GM21423 (cell line): Measurements from ENCODE around the gene ARHGEF3.

Experiments used
- ATAC-seq: cut with Tn5 transposase; IDR thresholded peaks from one replicate; pipeline ENCODE4 v1.9.1; 2021; ENCODE audit warnings: mild to moderate bottlenecking, moderate library complexity; ENCODE audit not compliant: unreplicated experiment

Gene ARHGEF3

DNA sequence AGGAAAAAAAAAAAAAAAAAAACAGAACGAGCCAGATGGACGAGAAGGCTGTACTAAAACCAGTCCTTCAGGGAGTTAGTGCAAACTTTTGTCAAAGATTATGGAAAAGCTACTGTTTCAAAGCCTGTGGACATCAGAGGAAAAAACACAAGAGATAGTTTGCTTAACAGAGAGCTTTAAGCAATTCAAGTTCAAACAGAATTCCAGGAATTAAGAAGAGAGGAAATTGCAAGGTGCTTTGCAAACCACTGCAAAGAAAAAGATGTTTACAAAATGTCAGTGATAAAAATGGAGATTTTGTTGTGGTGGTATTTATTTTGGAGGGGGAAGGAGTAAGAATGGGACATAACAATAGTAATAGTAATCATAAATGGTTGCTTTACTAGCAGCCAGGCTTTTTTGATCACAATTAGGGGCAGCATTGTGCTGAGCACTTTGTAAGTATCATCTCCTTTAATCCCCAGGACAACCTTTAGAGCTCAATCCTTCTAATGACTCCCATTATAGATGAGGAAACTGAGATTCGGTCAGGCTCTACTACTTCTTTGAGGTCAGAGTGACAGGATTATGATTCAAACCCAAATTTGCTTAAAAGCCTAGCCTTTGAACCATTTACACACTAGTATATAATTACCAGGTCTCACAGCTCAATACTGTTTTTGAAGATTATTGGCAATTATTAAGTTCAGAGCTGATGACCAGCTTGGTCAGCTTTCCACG is 22.4 kb upstream of the ARHGEF3 start:
- no peak for ATAC-seq

DNA sequence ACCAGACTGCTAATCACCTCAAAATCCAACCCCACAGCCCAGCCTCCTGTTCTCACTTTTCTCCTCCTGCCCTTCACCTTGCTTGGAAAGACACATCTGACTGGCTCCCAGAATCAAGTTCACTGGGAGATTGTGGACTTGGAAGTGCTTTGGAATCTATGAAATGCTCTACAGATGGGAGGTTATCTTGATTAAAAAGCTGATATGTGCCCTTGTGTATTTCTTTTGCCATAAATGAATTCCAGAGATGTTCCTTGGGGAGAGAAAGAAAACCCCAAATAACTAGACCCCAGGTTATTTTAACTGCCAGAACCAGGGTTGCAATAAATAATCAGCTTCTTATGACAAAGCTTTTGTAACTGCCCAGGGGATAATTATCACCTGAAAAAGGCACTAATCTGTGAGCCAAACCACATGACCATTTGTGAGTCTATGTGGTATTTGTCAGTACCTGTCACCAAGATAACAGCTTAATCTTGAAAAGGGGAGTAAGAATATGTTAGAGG is 21.7 kb upstream of the ARHGEF3 start:
- ATAC-seq, result no peak

DNA sequence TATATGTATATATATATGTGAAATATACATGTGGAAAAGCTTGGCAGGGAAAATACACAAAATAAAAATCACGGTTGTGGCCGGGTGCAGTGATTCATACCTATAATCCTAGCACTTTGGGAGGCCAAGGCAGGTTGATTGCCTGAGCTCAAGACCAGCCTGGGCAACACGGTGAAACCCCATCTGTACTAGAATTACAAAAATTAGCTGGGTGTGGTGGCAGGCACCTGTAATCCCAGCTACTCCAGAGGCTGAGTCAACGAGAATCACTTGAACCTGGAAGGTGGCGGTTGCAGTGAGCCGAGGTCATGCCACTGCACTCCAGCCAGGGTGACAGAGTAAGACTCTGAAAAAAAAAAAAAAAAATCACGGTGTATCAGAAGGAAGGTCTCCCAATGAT is 20.8 kb upstream of the ARHGEF3 start:
- ATAC-seq, result no peak

DNA sequence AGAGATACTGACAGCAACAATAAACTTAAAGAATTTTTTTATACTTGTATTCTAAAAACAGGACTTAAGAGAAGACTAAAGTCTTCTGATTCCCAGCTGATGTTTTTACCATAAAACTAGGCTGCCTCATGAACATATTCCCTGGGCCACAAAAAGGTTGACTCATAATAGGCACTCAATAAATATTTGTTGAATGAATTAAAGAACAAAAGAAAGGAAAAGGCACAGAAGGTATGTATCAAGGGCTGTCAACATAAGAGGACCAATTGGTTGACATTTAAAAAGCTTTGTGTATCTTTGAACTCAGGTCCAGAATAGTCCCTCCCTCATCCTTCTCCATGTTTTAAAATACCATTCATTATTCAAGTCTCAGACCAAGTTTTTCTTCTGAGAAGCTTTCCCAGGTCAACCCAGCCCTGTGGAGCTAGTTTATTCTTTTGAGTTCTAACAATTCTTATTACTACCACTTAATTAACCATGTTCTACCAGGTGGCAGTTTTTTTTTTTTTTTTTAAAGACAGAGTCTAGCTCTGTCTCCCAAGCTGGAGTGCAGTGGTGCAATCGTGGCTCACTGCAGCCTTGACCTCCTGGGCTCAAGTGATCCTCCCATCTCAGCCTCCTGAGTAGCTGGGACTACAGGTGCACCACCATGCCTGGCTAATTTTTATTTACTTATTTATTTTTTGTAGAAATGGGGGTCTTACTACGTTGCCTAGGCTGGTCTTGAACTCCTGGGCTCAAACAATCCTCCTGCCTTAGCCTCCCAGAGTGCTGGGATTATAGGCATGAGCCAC is 17.5 kb upstream of the ARHGEF3 start:
- no peak for ATAC-seq

DNA sequence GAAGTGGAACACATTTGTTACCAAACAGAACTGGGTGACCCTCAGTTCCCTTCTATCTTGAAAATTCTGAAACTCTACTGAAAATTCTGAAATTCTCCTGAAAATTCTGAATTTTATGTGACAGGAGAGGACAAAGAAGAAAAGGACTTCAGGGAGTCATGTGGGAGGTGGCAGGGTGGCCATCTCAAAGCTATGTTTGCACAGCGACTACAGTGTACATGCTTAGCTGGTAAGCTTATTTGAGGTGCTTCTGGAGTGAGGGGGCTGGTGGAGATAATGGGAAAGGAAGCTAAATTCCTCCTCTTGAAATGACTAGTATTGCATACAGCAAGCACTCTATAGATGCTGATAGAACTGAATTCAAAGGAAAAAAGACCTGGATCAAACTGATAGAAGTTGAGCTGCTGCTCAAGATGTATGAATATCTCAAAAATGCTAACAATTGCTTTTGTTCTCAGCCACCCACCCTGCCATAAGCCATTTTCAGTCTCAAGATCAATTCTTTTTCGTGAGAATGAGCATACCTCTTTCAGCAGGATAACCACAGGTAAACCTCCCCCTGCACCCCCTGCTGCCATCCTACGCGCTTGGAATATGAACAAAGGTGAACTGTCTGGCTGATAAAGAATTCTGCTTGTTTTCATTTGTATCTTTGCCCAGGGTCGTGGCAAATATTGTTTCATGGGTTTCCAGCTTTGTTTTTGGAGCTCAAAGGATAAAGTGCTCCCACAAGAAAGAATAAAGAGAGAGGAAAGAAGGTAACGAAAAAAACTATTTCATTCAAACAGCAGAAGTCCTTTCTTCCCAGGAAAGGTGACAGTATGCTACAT is 16.6 kb upstream of the ARHGEF3 start:
- no peak for ATAC-seq

DNA sequence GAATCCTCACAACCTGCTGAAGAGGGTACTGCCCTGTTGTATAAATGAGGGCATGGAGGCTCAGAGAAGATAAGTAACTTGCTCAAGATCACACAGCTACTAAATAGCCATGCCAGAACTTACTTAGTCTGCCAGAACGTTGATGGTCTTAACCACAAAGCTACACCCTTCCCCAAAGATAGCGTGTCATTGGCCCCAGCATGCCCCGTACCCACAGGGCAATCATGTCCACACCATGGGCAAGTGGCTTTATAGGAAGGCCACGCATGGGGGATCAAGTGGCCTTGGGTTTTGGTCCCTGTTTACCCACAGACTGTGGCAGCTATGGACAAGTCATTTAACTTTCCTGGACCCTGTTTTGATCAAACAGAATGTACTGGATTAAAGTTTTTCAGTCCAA is 15.9 kb upstream of the ARHGEF3 start:
- ATAC-seq, result no peak

DNA sequence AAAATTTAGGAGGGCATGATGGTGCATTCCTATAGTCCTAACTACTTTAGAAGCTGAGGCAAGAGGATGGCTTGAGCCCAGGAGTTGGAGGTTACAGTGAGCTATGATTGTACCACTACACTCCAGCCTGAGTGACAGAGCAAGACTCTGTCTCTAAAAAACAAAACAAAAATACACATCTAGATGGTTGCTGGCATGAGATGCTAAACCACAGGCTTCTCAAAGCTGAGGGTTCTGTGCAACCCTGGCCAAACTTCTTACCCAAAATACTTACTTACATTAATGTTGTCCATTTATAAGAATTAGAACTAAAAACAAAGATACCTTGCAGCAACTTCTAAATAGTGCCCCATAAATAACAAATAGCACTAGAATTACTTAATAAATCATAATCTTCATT is 14.3 kb upstream of the ARHGEF3 start:
- ATAC-seq, result no peak

DNA sequence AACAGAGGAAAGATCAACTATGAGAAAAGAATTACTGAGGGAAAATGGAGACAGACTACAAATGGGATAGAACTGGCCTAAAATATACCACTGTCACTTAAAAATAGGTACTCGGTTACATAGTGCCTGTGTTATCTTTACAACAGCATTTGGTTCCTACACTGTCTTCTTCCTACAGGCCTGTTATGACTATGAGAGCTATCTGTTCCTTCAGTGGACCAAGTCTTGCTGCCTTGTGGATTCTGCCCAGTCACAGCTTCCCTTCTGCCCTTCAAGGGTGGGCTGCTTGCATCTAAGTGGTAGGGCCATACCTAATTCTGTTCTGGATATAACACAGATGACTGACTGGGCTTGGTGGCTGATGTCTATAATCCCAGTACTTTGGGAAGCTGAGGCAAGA is 13.8 kb upstream of the ARHGEF3 start:
- no peak for ATAC-seq

DNA sequence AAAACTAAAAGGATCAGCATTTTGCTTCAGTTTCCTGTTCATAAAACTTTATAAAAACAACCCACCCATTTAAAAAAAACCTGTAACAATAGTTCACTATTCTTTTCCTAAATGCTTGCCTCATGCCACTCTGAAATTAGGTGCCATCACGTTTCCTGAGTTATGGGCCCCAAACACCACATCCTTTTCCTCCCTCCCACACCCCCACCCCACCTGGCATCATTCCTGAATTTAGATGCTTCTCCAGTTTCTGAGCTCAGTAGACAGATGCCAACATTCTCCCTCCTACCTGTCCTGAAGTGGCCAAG is 11.9 kb upstream of the ARHGEF3 start:
- no peak for ATAC-seq

DNA sequence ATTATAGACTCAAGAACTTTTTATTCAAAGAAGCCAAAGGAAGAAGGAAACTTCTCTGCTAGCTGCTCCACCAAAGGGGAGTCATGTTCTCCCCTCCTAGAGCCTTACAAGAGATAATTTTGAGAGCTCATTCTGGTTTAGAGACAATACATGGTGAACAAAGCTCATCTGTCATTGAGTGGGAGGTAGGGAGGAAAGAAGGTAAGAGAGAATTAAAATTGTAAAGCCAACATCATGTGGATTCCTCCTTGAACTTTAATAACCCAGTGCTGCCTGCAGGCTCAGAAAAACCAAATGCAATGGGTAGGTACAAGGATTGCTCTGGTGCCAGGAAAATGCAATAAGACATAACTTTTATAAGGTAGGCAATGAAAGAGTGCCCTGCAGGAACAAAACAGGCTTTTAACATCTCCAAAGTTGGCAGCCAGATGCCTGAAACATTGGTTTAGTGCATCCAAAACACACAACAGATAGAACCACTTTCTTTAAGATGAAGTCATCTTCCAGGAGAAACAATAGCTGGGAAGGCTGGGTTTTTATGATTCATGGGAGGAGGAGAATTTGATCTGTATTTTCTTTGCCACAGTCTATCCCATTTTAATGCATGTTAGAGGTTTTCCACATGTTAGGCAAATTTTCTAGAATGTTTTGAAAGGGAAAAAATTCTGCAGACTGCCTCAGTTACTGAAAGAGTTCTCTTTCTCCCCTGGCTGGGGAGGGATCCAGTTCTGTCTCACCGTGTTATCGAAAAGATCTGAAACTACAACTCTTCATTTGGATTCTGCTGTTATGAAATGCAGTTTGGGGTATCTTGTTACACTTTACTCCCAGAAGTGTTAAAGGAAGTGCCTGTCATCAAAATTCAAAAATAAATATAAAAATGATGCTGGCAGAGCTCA is 11.3 kb upstream of the ARHGEF3 start:
- ATAC-seq, result no peak

DNA sequence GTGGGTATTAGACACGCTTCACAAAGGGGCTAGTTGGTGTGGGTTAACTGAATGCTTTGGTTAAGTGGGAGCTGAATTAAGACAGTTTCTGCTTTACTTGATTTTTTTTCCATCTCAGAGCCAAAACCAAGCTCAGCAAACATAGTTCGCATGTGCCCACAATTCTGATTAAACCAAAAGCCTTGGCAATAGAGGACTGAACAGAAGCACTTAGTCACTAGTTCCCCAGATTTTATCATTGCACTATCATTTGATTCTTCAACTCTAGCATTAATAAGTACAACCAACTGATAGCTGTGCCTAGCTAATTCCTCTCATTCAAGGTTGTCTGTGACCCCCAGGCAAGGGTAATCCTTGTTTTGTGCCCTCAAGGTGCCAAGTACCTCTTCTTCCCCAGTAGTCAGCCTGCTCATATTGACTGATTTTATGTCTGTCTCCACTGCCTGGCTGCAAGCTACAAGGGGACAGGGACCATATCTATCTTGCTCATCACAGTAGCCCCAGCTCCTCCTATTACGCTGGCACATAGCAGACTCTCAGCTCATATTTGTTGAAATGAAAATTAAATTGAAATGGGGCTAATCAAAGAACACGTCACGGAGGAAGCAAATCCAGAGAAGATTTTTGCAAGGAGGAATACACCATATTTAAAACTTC is 9.9 kb upstream of the ARHGEF3 start:
- no peak for ATAC-seq

DNA sequence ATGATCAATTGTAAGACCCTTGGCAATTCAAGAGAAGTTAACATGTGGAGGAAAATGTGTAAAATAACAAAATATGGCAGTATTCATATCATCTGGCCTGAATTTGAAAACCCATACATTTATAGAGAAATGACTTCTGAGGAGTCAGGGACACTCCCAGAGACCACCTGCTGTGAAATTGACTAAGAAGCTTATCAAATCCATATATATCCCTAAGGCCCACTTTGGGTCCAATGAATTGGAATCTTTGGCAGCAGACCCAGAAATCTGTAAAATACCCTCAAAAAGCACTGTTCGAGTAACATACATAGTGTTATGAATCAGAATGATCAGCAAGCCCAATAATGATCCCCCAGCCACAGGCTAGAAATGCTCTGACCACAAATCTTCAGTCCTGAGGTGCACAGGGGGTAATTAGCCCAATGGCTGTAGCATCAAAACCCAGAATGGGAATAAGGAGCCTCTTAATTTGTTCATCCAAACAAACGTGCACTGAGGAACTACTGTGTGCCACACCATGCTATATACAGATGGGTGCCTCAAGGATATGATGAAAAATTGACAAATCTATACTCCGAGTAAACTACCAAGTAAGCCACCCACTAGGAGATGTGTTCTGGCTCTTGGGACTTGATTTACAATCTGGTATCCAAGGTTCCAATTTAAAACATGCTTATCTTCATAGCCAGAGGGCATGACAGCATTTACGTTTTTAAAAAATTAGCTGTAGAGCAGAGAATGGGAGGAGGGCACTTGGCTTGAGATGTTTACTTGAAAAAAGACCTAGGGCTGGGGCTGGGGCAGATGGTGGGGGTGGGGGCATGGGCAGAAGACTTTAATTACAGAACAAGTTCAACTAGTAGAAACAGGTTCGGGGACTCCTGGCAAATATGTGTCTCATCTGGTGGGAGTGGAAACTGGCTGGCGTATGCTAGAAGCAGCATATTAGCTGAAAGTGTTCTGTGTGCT is 9.1 kb upstream of the ARHGEF3 start:
- ATAC-seq, result no peak

DNA sequence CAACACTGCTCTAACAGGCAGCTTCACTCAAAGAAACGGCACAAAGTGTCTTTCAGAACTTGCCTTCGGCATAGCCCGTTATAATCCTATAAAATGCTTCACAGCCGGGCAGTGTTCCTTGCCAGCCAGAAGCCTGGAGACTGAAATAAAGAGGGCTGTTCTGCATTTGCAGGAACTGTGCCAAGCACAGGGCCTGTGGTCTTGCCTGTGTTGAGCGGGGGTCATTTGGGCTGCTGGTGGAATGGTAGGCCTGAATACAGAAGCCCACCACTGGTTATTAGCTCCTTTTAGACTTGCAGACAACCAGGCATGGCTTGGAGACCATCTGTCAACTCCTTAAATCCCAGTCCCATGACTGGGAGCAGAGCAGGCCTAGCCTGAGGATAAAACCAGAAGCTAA is 4.7 kb upstream of the ARHGEF3 start:
- ATAC-seq, result no peak

DNA sequence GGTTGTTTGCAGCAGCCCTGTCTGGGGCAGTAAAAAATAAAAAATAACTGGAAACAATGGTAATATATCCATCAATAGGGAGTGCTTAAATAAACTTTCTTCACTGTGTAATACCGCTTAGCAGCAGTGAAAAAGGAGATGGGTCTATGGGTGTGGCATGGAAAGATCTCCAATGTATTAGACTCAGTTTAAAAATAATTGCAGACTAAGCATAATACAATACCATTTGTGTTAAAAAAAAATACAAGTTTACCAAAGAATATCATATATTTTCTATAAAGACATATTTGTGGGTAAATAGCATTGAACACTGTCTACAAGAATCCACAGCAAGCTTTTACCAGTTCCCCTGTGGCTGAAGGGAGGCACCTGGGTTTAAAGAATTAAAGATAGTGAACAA is 1.0 kb upstream of the ARHGEF3 start:
- no peak for ATAC-seq

DNA sequence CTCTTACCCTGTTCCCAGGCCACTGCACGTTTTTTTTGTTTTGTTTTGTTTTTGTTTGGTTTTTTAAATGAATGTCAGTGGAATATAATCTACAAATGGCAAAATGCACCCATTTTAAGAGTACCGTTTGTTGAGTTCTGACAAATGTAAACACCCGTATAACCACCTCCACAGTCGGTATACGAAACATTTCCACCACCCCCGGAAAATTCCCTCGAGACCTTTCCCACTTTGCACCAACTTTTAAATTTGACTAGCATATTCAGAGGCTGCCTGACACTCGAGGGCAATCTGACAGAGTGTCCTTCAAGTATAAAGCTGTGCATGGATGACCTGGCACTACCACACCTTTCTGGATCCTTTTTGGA is 613 bp upstream of the ARHGEF3 start:
- ATAC-seq, result no peak

DNA sequence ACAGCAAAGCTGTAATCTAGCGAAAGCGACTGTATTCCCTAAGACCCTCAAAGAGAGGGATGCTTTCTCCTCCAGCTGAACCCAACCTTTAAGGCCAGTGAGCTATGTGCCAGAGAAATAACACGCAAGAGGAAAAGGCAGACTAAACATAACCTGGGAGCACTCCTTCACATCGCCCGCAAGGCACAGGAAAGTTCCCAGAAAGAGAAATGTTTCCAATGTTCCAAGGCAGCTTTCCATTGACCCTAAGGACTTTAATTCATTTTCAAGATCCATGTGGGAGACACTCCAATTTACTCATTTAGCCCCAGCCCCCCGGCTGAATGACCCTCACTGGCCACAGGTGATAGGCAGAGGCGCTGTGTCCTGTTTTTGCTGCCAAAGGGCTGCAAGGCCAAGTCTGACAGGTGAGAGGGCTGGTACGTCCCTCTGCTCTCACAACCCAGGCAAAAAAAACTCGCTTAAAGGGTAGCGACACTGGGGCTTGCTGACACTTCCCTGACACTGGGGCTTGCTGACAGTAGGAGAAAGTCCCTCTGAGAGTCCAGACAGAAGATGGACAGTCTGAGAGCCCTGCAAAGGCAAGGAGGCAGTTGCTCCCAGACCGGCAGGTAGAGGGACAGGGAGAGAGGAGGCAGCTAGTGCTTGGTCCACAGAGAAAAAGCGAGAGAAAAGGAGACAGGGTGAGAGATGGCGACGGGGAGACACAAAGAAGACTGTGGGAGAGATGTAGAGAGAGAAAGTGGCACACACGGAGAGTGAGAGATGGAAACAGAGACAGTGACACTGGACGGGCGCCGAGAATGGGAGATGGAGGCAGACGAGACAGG is 702 bp downstream of the ARHGEF3 start:
- ATAC-seq, result no peak

DNA sequence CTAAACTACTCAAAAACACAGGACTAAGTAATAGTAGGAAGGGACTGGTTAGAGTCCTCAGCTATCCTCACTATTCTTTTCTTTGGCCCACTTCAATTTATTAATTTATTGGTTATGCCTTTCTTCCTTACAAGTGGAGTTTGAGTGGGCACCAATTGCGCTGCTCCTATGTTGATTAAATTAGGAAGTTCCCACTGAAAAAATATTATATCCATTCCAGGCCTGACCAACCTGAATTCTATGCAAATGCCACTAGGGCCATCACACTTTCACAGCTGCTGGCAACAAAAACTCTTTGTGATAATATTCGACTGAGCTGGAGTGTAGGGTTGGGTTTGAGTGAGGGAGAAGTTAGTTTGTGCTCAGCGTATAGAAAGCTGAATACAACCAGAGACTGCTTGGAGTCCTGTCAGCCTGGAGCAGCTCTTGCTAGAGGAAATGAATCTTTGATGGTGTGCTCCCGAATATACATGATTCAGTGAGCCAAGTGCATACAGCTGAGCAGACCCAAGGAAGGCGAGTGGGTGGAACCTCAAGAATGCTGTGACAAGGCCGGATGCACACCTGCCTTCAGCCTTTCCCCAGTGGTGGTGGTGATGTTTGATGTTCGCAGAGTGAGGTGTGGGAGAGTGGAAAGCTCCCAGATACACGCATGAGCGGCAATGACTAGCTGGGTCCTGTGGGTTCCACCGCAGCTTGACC is 1.5 kb downstream of the ARHGEF3 start:
- ATAC-seq, result no peak
